GM06990 (cell line): Measurements from ENCODE around the gene FOXN1.

Experiments used
- DNase-seq: peaks from one replicate; pipeline ENCODE4 v3.0.0-alpha.2; 2011; ENCODE audit not compliant: insufficient read length; ENCODE audit errors: extremely low read depth
- H3K27me3 ChIP-seq: replicated peaks from 2 replicates; pipeline ENCODE4 v1.6.0; 2011; ENCODE audit warnings: low read length; ENCODE audit not compliant: control insufficient read depth, insufficient read depth
- H3K36me3 ChIP-seq: 2 replicates; pipeline ENCODE4 v1.5.1; 2011; ENCODE audit warnings: low read length; ENCODE audit not compliant: control insufficient read depth, insufficient read depth
- H3K4me3 ChIP-seq: replicated peaks from 2 replicates; pipeline ENCODE4 v1.5.1; 2011; ENCODE audit warnings: low read depth, mild to moderate bottlenecking, control low read depth, low read length
- TF ChIP-seq, protein P1 (sequence below): IDR thresholded peaks from 2 replicates; pipeline ENCODE4 v1.5.1; 2011; ENCODE audit warnings: low read length, control low read depth, mild to moderate bottlenecking, inconsistent platforms; ENCODE audit not compliant: insufficient read depth, poor library complexity, severe bottlenecking

FOXN1 gene

DNA sequence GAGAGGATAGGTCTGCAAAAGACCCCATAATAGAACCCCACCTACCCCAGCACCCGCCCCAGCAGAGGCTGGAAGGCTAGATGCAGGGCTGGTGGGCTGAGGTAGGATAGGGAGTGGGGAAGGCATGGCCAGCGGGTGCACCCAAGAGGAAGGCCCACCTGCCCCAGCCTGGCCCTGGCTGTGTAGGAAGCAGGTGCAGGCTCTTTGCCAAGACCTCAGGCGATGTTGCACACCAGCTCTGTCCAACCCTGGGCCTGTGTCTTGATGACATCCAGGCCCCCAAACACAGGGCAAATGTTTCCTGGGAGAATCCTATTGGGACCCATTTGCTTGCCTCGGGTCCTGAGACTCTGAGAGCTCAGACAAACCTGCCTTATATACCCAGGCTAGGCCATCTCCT, 34.1 kb downstream of the FOXN1 start:
- TF ChIP-seq, protein P1, sequence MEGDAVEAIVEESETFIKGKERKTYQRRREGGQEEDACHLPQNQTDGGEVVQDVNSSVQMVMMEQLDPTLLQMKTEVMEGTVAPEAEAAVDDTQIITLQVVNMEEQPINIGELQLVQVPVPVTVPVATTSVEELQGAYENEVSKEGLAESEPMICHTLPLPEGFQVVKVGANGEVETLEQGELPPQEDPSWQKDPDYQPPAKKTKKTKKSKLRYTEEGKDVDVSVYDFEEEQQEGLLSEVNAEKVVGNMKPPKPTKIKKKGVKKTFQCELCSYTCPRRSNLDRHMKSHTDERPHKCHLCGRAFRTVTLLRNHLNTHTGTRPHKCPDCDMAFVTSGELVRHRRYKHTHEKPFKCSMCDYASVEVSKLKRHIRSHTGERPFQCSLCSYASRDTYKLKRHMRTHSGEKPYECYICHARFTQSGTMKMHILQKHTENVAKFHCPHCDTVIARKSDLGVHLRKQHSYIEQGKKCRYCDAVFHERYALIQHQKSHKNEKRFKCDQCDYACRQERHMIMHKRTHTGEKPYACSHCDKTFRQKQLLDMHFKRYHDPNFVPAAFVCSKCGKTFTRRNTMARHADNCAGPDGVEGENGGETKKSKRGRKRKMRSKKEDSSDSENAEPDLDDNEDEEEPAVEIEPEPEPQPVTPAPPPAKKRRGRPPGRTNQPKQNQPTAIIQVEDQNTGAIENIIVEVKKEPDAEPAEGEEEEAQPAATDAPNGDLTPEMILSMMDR, result no peak
- Histone ChIP-seq H3K27me3 (no peaks in the 10 kb centered on the region), H3K4me3 (no peak overlapping the region), H3K36me3 (no peaks in the 10 kb centered on the region; the same call in 1 of the 2 replicates)
- no peak for DNase-seq

DNA sequence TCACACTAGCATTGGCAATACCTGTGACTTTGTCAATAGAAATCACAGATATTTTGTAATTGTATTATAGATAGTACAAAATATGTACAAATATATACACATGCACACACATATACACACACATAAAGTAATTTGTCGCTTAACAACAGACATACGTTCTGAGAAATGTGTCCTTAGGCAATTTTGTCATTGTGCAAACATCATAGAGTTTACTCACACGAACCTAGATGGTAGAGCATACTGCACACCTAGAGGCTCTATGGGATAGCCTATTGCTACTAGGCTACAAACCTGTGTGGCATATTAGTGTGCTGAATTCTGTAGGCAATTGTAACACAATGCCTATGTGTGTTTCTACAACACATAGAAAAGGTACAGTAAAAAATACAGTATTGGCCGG, 35.3 kb downstream of the FOXN1 start:
- TF ChIP-seq, protein P1, result no peak
- Histone ChIP-seq H3K4me3 (no peak overlapping the region), H3K27me3 (no peaks in the 10 kb centered on the region), H3K36me3 (peaks cover 3% of the 10 kb centered on the region)
- no peak for DNase-seq

DNA sequence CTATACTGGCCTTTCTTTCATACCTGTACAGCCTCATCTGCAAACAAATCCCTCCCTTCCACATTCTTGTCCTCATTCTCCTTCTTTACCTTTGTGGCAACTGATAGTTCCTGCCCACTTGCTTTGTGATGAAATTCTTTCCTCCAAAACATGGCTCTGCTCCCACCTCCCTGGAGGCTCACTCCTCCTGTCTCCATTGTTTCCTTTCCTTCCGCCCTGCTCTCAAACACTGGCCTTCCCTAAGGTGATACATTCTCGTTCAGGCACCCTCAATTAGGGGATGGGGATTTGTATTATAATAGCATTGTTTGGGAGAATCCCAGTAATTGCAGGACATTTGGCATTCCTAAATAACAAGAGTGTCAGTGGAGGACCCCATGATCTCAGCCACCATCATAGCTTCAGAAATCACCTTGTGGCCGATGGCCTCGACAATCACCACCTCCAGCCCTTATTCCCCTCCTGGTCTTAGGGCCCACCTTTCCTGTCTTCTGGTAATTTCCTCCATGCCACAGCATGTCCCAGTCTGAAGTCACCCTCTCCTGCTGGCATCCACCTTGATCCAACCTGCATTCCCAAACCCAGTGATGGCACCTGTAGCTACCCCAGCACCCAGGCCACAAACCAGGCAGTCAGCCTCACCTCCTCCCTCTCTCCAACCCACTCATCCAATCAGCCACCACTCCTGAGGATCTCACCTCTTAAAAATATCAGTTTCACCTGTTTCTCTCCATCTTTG, 38.4 kb downstream of the FOXN1 start:
- no peak for DNase-seq
- H3K36me3 ChIP-seq, result peaks cover 17% of the 10 kb centered on the region
- no peaks in the 10 kb centered on the region for H3K27me3 ChIP-seq
- TF ChIP-seq, protein P1, result no peak
- no peak overlapping the region for H3K4me3 ChIP-seq

DNA sequence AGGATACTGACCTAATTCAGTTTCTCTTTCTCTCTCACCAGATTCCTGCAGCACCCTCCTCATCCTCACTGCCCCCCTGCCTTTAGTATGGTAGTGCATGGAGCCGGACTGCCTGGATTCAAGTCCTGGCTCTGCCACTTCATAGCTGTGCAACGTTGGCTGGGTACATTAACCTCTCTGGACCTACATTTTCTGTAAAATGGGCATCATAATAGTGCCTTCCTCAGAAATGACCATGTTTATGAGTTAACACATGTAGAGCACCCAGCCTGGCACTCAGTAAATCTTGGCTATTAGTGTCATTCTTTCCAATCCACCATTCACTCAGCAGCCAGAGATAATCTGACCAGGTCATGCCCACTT, 39.0 kb downstream of the FOXN1 start:
- peaks cover 17% of the 10 kb centered on the region for H3K36me3 ChIP-seq
- TF ChIP-seq, protein P1, result no peak
- H3K4me3 ChIP-seq, result no peak overlapping the region
- H3K27me3 ChIP-seq, result no peaks in the 10 kb centered on the region
- no peak for DNase-seq

DNA sequence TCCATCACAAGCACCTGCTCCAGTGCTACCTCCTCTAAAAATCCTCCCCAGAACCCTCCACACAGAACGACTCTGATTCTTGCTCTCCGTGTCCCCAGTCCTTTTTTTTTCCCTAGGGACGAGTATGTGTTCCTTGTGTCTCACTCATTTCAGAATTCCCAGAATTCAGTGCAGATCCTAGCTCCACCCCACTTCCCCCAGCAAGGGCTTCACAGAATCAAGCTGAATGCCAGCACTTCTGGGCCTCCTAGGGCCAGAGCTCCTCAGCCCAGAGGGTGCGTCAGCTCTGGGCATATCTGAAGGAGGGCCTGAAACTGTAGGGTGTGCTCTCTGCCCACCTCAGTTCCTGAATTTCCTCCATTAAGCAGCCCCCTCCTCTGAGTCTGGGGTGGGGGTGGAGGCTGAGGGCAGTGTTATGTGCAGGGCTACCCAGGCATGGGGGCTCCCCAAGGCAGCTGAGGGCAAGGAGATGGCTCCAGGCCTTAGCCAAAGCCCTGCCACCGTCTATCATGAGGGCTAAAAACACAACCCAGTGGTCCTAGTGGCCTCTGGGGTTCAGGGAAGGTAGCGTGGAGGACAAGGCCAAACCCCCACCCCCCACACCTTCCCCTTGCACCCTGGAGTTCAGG, 39.8 kb downstream of the FOXN1 start:
- Histone ChIP-seq H3K27me3 (no peaks in the 10 kb centered on the region), H3K36me3 (peaks cover 17% of the 10 kb centered on the region), H3K4me3 (no peak overlapping the region)
- DNase-seq, result no peak
- TF ChIP-seq, protein P1, result no peak
